ENCODE data around the gene DBP. TPM values are rescaled to one million over a fixed set of nuclear protein-coding genes. Genes with fewer than 3 reads are reported as not detected.

DBP gene
- total and polyA plus RNA-seq, 11 donors = 1.4 to 34.2 (median 11.6) TPM

- intact Hi-C loops (cut with DNase I) = loop anchor here in 2 of 10 donors (5.0 to 10.0 kb wide), 2 partner anchors 878 to 1020 kb away; partner anchors contain the start of genes NOP53 (in 1 of the 2), RRAS (in 1 of the 2) and SCAF1 (in 1 of the 2)
- peak overlapping the region in 9 of 12 donors; percentile 44 to 64 (median 56) for H3K4me3 ChIP-seq
- DNase-seq (peak in 1 of 5 donors; percentile 39), ATAC-seq (no peak)
- H3K27me3 ChIP-seq = no peaks in the 10 kb centered on the region
- H3K9me3 ChIP-seq = no peaks in the 10 kb centered on the region
- peak overlapping the region in 6 of 12 donors; percentile 14 to 83 (median 68) for H3K27ac ChIP-seq
- TF ChIP-seq CTCF (IDR thresholded peaks at IDR 0.05) = no peak
- no peak for TF ChIP-seq POLR2A (IDR thresholded peaks at IDR 0.05)
- 52 to 58% (median 54%) methylated on average over 24 of the region's 24 CpGs for WGBS, 4 donors
- H3K4me1 ChIP-seq = peaks cover 0 to 51% (median 26%) of the 10 kb centered on the region in 12 donors
- peaks cover 0 to 28% (median 16%) of the 10 kb centered on the region in 9 donors for H3K36me3 ChIP-seq
These were observed 12.1 kb downstream of the DBP start for GRCh38 chr19:48624791-48625723.

- no peak for TF ChIP-seq POLR2A (IDR thresholded peaks at IDR 0.05)
- TF ChIP-seq CTCF (IDR thresholded peaks at IDR 0.05) = no peak
- Histone ChIP-seq H3K4me3 (peak overlapping the region; percentile 33 to 64 (median 52)), H3K36me3 (peaks cover 0 to 22% (median 12%) of the 10 kb centered on the region in 9 donors), H3K4me1 (peaks cover 0 to 54% (median 28%) of the 10 kb centered on the region in 12 donors), H3K27ac (peak overlapping the region in 11 of 12 donors; percentile 61 to 92 (median 68)), H3K27me3 (peaks cover 0 to 2% (median 0%) of the 10 kb centered on the region in 9 donors), H3K9me3 (no peaks in the 10 kb centered on the region)
- peak; percentile 98 to 99 (median 99) for DNase-seq
- intact Hi-C loops (cut with DNase I) = loop anchor here in 1 of 10 donors (10.0 kb wide), 1 partner anchor 1021 kb away; the partner anchor contains the start of genes RRAS and SCAF1
- ATAC-seq = peak; percentile 82 to 87 (median 84)
- 1 to 2% (median 1%) methylated on average over 30 to 40 of the region's 40 CpGs for WGBS, 4 donors
These were observed 13.0 kb downstream of the DBP start for GRCh38 chr19:48624067-48624594.

GRCh38 chr19:48623556-48624066, 13.6 kb downstream of the DBP start:
- Histone ChIP-seq H3K9me3 (no peaks in the 10 kb centered on the region), H3K27ac (peak overlapping the region in 11 of 12 donors; percentile 61 to 92 (median 67)), H3K27me3 (peaks cover 0 to 6% (median 0%) of the 10 kb centered on the region in 9 donors), H3K36me3 (peaks cover 0 to 22% (median 9%) of the 10 kb centered on the region in 9 donors), H3K4me1 (peaks cover 0 to 54% (median 28%) of the 10 kb centered on the region in 12 donors), H3K4me3 (peak overlapping the region in 10 of 12 donors; percentile 9 to 61 (median 52))
- no peak for ATAC-seq
- intact Hi-C loops (cut with DNase I) = loop anchor here in 1 of 10 donors (10.0 kb wide), 1 partner anchor 1021 kb away; the partner anchor contains the start of genes RRAS and SCAF1
- DNase-seq = no peak
- TF ChIP-seq POLR2A (IDR thresholded peaks at IDR 0.05) = no peak
- TF ChIP-seq CTCF (IDR thresholded peaks at IDR 0.05) = no peak
- WGBS, 4 donors = 23 to 30% (median 28%) methylated on average over 8 of the region's 8 CpGs
